T-helper 1 cell treated with Interleukin-12 subunit alpha and Interleukin-12 subunit beta and Interleukin-4 antibody, amounts not matched to agents 30 μg/mL and 1 μg/mL, for 36 hours (primary cell): ENCODE measurements around the gene CEP41.
A peak's percentile ranks its signal among the peaks of the same experiment; 100 is the strongest.

Experiments
- H3K27ac Mint-ChIP-seq: one replicate; pipeline ENCODE4 v1.8.0; 2021; ENCODE audit warnings: mild to moderate bottlenecking, mixed read lengths
- H3K27me3 Mint-ChIP-seq: one replicate; pipeline ENCODE4 v1.8.0; 2021; ENCODE audit warnings: low read depth, mixed read lengths
- H3K36me3 Mint-ChIP-seq: one replicate; pipeline ENCODE4 v1.8.0; 2021; ENCODE audit warnings: low read depth, mixed read lengths
- H3K4me1 Mint-ChIP-seq: one replicate; pipeline ENCODE4 v1.8.0; 2021; ENCODE audit warnings: low read depth, mixed read lengths
- H3K4me3 Mint-ChIP-seq: one replicate; pipeline ENCODE4 v1.8.0; 2021; ENCODE audit warnings: mild to moderate bottlenecking, moderate library complexity, mixed read lengths
- H3K9me3 Mint-ChIP-seq: one replicate; pipeline ENCODE4 v1.8.0; 2021; ENCODE audit warnings: mixed read lengths

Gene CEP41

DNA sequence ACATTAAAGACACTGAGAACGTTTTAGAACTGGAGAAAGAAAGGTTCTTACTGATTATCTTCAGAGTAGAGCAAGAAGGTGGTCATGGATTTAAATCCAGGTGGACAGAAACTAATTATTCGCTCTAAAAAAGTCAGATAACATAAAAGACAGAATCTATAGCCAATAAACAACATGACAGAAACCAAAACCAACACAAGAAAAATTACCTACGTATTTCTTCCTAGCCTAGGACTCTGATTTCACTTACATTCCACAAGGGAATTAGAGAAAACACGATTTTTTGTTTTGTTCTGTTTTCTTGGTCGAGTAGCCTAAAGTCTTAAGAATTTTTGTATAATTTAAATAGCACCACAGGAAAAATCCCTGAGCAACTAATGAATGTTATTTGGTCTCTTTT, 45.4 kb downstream of the CEP41 start:
- Mint-ChIP-seq H3K4me1 (peaks cover 15% of the 10 kb centered on the region), H3K4me3 (no peak overlapping the region), H3K36me3 (peaks cover 5% of the 10 kb centered on the region), H3K9me3 (no peaks in the 10 kb centered on the region), H3K27ac (no peak overlapping the region), H3K27me3 (no peaks in the 10 kb centered on the region)

DNA sequence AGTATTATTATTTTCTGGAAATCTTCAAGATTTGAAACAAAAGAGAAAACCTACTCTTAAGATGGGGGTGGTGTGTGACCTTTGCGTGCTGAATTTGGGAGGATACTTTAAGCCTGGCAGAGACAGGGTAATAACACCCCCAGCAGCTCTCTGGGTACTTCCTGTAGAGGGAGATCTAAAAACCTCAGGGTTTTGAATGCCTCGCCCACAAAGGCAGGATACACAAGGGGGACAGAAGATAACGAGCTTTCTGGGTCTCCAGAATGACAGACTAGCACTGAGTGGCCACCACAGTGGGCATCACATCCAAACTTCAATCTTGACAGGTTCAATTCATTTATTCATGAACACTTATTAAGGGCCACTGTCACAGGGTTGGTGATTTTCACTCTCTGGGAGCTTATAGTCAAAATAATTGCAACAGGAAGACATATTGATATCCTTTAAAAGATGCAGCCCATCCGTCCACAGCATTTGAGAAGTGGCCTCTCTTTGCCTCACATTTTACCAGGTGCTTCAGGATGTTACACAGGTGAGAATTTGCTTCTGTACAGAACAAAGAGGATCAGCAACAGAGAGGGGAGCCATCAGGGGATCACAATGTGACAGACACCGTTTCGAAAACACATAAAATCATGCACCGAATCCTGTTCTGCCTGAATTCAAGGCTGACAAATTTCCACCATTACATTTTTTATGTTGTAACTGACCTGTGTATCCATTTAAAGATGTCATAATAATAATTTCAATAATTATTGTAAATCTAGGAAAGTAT, 46.2 kb downstream of the CEP41 start:
- Mint-ChIP-seq H3K36me3 (peaks cover 5% of the 10 kb centered on the region), H3K9me3 (no peaks in the 10 kb centered on the region), H3K27me3 (no peaks in the 10 kb centered on the region), H3K4me1 (peaks cover 15% of the 10 kb centered on the region), H3K4me3 (peak overlapping the region; percentile 5), H3K27ac (peak overlapping the region; percentile 34)

DNA sequence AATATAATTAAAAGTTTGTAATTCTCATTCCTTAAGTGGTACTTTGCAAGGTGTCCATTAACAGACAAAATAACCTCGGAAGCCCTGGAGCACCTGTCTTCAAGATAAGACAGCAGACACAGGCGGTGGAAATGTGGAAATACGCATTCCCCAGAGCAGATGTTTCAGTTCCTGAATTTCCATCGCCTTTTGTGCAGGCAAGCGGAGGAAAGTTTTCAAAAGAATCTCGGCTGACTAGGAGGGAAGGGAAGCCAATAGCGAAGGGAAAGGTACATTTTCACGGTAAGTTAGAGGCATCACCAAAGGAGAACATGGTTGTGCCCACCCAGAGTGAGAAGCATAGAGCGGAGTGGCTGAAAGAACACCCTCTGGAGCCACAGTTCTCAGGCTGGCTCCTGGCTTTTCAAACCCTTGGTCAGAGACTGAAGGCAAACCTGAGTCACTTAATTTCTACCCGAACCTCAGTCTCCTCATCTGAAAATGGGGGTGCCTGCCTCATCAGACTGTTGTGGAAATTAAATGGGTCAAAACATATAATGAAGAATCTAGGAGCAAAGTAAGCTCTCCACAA, 46.9 kb downstream of the CEP41 start:
- H3K36me3 Mint-ChIP-seq: peaks cover 5% of the 10 kb centered on the region
- peak overlapping the region; percentile 34 for H3K27ac Mint-ChIP-seq
- H3K27me3 Mint-ChIP-seq: no peaks in the 10 kb centered on the region
- peaks cover 12% of the 10 kb centered on the region for H3K4me1 Mint-ChIP-seq
- no peak overlapping the region for H3K4me3 Mint-ChIP-seq
- H3K9me3 Mint-ChIP-seq: no peaks in the 10 kb centered on the region

DNA sequence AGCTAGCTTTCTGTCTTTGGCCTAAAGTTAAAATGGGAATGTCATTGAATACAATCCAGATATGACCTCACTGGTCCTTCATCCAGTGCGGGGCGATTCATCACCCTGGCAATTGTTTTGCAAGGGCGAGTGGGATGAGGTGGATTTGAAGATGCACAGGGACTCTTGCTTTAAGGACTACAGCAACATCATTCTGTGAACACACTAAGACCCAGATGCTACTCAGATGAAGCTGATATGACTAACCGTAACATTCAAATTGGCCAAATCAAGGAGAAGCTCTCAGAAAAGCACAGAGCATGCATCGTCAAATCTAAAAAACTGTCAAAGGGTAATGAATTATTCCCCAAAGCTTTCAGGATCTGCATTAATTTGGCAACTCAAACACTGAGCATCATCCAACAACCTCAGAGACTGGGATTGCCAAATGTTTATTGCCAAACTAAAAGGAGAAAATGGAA, 47.7 kb downstream of the CEP41 start:
- Mint-ChIP-seq H3K9me3 (no peaks in the 10 kb centered on the region), H3K4me1 (peaks cover 12% of the 10 kb centered on the region), H3K27ac (no peak overlapping the region), H3K4me3 (no peak overlapping the region), H3K27me3 (no peaks in the 10 kb centered on the region), H3K36me3 (peaks cover 1% of the 10 kb centered on the region)

DNA sequence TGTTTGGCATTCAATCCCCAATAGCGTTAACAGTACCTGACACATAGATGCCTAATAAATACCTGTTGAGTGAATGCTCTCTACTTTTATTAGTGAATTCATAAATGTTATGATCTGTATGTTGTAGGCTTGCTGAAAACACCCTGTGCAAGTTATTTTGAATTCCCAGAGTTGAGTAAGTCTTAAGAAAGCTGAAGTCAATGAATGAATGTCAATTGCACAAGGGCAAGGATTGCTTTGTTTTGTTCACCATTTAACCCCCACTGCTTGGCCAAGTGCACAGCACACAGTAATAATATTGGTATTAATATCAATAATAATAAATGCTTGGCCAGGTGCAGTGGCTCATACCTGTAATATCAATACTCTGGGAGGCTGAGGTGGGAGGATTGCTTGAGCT, 50.3 kb downstream of the CEP41 start:
- H3K4me1 Mint-ChIP-seq: peaks cover 11% of the 10 kb centered on the region
- no peak overlapping the region for H3K27ac Mint-ChIP-seq
- H3K27me3 Mint-ChIP-seq: no peaks in the 10 kb centered on the region
- H3K36me3 Mint-ChIP-seq: no peaks in the 10 kb centered on the region
- no peaks in the 10 kb centered on the region for H3K9me3 Mint-ChIP-seq
- no peak overlapping the region for H3K4me3 Mint-ChIP-seq

DNA sequence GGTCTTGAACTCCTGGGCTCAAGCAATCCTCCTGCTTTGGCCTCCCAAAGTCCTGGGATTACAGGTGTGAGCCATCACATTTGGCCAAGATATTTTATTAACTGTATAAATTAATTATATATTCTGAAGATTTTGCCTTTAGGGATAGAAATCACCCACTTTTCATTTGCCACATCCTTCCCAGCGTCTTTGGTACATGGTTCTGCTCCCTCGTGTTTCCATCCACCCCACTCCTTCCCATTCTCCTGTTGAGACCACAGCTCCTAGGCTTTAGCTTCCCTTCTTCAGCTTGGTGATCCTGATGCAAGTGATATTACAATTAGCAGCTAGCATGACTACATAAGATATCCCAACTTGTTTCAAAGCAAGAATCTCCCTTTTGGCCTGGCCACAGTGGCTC, 52.1 kb downstream of the CEP41 start:
- Mint-ChIP-seq H3K27me3 (no peaks in the 10 kb centered on the region), H3K4me1 (no peaks in the 10 kb centered on the region), H3K4me3 (no peak overlapping the region), H3K36me3 (no peaks in the 10 kb centered on the region), H3K27ac (no peak overlapping the region), H3K9me3 (no peaks in the 10 kb centered on the region)

DNA sequence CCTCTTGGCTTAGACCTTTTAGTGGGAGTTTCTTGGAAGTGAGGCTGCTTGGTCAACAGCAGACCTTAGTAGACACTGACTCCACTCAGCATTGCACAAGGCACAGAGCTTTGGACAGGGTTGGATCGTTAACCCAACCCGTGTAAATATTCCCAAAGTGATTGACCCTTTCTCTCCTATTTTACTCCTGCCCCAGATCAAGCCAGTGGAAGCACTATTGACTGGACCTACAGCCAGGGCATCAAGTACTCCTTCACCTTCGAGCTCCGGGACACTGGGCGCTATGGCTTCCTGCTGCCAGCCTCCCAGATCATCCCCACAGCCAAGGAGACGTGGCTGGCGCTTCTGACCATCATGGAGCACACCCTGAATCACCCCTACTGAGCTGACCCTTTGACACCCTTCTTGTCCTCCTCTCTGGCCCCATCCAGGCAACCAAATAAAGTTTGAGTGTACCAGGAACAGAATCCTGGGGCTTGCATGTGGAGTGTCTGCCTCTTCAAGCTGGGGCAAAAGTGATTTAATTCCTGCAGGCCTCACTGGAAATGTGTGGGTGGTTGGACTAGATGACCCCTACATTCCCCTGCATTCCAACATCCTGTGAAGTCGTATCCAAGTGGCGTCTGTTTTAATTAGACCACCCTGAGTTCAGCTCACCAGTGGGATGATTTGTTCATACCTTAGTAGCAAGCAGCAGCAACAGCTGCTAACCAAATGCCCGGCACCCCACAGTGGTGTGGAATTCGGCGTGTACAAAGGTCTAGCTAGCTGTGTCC, 53.0 kb downstream of the CEP41 start:
- Mint-ChIP-seq H3K27me3 (no peaks in the 10 kb centered on the region), H3K9me3 (no peaks in the 10 kb centered on the region), H3K27ac (no peak overlapping the region), H3K4me3 (no peak overlapping the region), H3K4me1 (no peaks in the 10 kb centered on the region), H3K36me3 (no peaks in the 10 kb centered on the region)

DNA sequence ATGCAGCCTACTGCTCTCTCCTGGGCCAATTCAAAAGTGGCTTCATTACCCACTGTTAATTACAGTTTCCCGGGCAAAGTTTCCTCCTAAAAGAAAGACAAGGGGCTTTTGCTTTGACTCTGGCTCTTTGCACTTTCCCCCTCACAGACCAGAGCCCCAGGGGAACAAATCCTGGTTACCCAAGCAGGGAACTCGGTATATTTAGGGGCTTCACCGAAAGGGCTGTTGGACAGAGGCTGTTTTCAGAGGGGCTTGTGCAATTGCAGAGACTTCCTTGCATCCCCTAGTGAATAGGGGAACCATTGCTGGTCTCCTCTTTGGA, 53.5 kb downstream of the CEP41 start:
- no peaks in the 10 kb centered on the region for H3K36me3 Mint-ChIP-seq
- no peaks in the 10 kb centered on the region for H3K9me3 Mint-ChIP-seq
- H3K4me3 Mint-ChIP-seq: no peak overlapping the region
- H3K27me3 Mint-ChIP-seq: no peaks in the 10 kb centered on the region
- no peaks in the 10 kb centered on the region for H3K4me1 Mint-ChIP-seq
- H3K27ac Mint-ChIP-seq: no peak overlapping the region

DNA sequence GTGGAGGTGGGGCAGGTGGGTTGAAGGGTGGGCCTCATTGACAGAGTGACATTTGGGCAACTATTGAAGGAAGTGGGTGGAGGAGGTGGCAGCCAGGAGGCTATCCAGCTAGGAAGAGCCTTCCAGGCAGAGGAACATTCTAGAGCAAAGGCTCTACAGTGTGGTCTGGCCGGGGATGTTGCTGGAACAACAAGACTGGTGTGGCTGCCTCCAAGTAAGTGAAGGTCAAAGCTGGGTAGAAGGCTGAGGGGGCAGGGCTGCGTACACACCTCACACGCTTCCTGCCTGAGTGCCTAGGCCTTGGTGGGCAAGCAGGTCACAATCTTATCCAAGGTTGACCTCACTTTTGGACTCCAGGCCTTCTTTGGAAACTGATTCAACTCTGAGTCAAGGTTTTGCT, 53.9 kb downstream of the CEP41 start:
- H3K9me3 Mint-ChIP-seq: no peaks in the 10 kb centered on the region
- no peaks in the 10 kb centered on the region for H3K36me3 Mint-ChIP-seq
- H3K27ac Mint-ChIP-seq: no peak overlapping the region
- H3K27me3 Mint-ChIP-seq: no peaks in the 10 kb centered on the region
- no peak overlapping the region for H3K4me3 Mint-ChIP-seq
- no peaks in the 10 kb centered on the region for H3K4me1 Mint-ChIP-seq

DNA sequence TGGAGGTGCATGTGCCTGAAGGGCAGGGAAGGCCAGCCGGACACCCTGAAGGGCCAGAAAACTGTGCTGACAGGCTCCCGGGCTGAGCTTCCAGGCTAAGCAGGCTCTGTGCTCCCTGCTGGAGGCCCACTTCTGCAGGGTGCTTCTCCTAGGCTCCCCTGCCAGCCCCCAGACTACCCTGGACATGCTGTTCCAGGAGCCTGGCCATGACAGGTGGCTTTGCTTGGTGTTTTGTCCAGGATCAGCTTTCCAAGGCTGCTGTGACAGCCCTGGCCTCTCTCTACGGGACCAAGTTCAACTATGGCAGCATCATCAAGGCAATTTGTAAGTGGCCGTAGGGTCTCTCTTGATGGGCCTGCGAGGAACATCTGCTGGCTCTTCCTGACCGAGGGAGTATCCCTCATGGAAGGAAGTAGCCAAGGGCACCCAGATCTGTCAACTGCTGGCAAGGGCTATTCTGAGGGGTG, 55.2 kb downstream of the CEP41 start:
- no peaks in the 10 kb centered on the region for H3K36me3 Mint-ChIP-seq
- H3K27me3 Mint-ChIP-seq: no peaks in the 10 kb centered on the region
- no peak overlapping the region for H3K4me3 Mint-ChIP-seq
- no peaks in the 10 kb centered on the region for H3K4me1 Mint-ChIP-seq
- no peaks in the 10 kb centered on the region for H3K9me3 Mint-ChIP-seq
- H3K27ac Mint-ChIP-seq: no peak overlapping the region

DNA sequence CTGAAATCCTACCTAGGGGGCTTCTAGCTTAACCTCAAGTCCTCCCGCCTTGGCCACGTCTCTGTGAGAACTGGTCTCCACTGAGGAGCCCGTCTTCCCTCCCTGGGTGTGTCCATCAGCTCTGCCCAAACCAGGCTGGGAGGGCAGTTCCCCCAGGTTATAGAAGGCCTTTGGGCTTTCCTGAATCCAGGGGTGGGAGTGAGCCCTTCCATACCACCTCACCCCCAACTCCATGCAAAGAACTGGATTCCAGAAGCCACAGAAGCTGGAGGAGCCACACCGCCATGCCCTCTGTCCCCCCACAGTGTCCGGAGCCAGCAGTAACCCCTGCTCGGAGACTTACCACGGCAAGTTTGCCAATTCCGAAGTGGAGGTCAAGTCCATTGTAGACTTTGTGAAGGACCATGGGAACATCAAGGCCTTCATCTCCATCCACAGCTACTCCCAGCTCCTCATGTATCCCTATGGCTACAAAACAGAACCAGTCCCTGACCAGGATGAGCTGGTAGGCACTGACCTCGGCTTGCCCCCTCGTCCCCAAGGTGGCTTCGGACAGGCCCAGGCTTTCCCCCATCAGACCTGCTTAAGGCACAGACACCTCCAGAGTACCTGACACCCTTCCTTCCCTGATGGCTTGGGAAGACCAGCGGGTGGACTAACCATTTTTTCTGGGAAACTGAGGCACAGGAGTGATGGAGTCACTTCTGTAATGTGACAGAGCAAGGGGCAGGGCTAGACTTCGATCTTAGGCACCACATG, 55.8 kb downstream of the CEP41 start:
- no peaks in the 10 kb centered on the region for H3K27me3 Mint-ChIP-seq
- no peak overlapping the region for H3K4me3 Mint-ChIP-seq
- H3K36me3 Mint-ChIP-seq: no peaks in the 10 kb centered on the region
- H3K27ac Mint-ChIP-seq: no peak overlapping the region
- H3K9me3 Mint-ChIP-seq: no peaks in the 10 kb centered on the region
- H3K4me1 Mint-ChIP-seq: no peaks in the 10 kb centered on the region

DNA sequence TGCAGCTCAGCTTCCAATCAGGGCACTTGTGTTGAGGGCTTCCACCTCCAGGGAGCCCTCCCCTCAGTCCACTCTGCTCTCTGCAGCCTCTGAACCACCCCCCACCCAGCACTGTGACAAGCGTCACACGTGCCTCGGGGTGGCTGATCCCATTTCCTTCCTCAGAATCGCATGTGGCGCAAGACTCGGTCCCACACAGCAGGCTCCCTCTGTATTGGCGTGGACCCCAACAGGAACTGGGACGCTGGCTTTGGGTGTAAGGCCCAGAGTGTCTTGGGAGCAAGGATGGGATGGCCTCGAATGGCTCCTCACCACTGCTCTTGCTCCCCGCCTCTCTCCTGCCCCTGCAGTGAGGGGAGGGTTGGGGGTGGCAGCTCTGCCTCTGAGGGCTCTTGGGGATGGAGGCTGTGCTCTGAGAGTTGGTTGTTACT, 56.4 kb downstream of the CEP41 start:
- H3K36me3 Mint-ChIP-seq: no peaks in the 10 kb centered on the region
- H3K4me1 Mint-ChIP-seq: no peaks in the 10 kb centered on the region
- H3K4me3 Mint-ChIP-seq: no peak overlapping the region
- H3K9me3 Mint-ChIP-seq: no peaks in the 10 kb centered on the region
- no peaks in the 10 kb centered on the region for H3K27me3 Mint-ChIP-seq
- no peak overlapping the region for H3K27ac Mint-ChIP-seq

DNA sequence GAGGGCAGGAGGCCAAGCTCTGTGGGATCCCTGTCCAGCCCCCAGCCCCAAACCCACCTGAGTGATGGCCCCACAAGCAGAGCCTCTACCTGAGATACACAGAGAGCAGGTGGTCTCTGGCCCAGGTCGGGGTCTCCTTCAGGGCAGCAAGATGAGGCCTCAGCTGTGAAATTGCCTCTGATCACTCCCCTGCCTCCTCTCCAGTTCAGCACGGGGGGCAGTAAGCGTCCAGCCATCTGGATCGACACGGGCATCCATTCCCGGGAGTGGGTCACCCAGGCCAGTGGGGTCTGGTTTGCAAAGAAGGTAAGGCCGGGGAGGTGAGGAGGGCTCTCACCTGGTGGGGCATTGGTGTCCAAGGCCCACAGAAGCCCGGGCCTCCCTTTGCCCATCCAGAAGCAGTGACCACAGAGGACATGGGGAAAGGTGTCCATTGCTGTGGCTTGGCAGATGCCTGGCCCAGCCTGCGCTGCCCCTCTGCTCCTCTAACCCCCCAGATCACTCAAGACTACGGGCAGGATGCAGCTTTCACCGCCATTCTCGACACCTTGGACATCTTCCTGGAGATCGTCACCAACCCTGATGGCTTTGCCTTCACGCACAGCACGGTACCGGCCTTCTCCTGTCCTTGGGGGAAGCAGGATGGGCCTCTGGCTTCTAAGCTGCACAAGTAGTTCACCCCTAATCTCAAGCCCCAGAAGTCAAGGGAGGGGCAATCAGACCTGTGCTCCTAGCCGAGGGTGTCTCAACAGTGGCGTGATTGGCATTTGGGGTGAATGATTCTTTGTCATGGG, 57.4 kb downstream of the CEP41 start:
- Mint-ChIP-seq H3K27me3 (no peaks in the 10 kb centered on the region), H3K27ac (no peak overlapping the region), H3K36me3 (no peaks in the 10 kb centered on the region)

More for the DNA sequence above, 57.4 kb downstream of the CEP41 start:
- no peaks in the 10 kb centered on the region for H3K9me3 Mint-ChIP-seq
- no peak overlapping the region for H3K4me3 Mint-ChIP-seq
- H3K4me1 Mint-ChIP-seq: no peaks in the 10 kb centered on the region
